ENCODE data around the gene EIF4G1.

EIF4G1 gene

DNA sequence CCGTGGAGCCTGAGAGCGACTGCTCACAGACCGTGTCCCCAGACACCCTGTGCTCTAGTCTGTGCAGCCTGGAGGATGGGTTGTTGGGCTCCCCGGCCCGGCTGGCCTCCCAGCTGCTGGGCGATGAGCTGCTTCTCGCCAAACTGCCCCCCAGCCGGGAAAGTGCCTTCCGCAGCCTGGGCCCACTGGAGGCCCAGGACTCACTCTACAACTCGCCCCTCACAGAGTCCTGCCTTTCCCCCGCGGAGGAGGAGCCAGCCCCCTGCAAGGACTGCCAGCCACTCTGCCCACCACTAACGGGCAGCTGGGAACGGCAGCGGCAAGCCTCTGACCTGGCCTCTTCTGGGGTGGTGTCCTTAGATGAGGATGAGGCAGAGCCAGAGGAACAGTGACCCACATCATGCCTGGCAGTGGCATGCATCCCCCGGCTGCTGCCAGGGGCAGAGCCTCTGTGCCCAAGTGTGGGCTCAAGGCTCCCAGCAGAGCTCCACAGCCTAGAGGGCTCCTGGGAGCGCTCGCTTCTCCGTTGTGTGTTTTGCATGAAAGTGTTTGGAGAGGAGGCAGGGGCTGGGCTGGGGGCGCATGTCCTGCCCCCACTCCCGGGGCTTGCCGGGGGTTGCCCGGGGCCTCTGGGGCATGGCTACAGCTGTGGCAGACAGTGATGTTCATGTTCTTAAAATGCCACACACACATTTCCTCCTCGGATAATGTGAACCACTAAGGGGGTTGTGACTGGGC, 30.3 kb downstream of the EIF4G1 start:
- no peak for DNase-seq (ENCODE audit: low read depth)
- TF ChIP-seq, protein P1, sequence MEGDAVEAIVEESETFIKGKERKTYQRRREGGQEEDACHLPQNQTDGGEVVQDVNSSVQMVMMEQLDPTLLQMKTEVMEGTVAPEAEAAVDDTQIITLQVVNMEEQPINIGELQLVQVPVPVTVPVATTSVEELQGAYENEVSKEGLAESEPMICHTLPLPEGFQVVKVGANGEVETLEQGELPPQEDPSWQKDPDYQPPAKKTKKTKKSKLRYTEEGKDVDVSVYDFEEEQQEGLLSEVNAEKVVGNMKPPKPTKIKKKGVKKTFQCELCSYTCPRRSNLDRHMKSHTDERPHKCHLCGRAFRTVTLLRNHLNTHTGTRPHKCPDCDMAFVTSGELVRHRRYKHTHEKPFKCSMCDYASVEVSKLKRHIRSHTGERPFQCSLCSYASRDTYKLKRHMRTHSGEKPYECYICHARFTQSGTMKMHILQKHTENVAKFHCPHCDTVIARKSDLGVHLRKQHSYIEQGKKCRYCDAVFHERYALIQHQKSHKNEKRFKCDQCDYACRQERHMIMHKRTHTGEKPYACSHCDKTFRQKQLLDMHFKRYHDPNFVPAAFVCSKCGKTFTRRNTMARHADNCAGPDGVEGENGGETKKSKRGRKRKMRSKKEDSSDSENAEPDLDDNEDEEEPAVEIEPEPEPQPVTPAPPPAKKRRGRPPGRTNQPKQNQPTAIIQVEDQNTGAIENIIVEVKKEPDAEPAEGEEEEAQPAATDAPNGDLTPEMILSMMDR (IDR thresholded peaks at IDR 0.05; ENCODE audit: control insufficient read depth, extremely low read depth, insufficient read depth) = no peak
- no peak overlapping the region for H3K4me3 ChIP-seq (ENCODE audit: low read depth, low read length)

DNA sequence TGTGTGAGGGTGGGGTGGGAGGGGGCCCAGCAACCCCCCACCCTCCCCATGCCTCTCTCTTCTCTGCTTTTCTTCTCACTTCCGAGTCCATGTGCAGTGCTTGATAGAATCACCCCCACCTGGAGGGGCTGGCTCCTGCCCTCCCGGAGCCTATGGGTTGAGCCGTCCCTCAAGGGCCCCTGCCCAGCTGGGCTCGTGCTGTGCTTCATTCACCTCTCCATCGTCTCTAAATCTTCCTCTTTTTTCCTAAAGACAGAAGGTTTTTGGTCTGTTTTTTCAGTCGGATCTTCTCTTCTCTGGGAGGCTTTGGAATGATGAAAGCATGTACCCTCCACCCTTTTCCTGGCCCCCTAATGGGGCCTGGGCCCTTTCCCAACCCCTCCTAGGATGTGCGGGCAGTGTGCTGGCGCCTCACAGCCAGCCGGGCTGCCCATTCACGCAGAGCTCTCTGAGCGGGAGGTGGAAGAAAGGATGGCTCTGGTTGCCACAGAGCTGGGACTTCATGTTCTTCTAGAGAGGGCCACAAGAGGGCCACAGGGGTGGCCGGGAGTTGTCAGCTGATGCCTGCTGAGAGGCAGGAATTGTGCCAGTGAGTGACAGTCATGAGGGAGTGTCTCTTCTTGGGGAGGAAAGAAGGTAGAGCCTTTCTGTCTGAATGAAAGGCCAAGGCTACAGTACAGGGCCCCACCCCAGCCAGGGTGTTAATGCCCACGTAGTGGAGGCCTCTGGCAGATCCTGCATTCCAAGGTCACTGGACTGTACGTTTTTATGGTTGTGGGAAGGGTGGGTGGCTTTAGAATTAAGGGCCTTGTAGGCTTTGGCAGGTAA, 31.1 kb downstream of the EIF4G1 start:
- DNase-seq (ENCODE audit: low read depth) = peak; percentile 85
- TF ChIP-seq, protein P1 (IDR thresholded peaks at IDR 0.05; ENCODE audit: control insufficient read depth, extremely low read depth, insufficient read depth) = peak; percentile 62
- H3K4me3 ChIP-seq (ENCODE audit: low read depth, low read length) = no peak overlapping the region

DNA sequence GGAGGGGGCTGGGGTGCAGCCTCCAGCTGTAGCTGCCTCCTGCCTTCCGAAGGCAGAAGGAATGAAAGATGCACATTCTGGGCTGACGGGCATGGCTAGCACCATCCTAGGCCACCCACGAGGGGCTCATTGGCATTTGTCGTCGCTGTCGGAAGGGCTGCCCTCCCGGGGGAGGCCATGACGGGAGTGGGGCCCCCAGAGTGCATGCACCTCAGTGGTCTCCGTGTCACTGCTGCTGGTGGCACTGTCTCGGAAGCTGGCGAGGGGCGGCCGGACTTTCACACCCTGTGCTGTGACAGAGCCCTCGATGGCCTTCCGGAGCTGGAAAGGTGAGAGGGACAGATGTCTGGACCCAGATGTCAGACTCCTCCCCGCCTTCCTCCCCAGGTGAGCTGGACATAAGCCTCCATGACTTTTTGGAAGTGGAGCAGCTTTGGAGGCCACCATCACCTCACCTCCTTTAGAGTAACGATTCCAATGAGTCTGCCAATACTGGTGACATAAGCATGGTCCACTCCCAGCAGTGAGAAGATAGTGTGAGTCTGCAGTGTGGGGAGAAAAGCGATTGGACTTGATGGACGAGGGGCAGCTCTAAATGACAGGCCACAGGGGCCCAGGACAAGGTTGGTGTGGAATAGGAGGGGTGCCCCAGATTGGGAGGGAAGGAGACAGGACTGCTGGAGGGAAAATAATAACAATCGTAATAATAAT, 32.2 kb downstream of the EIF4G1 start:
- TF ChIP-seq, protein P1 (IDR thresholded peaks at IDR 0.05; ENCODE audit: control insufficient read depth, extremely low read depth, insufficient read depth) = no peak
- DNase-seq (ENCODE audit: low read depth) = no peak
- no peak overlapping the region for H3K4me3 ChIP-seq (ENCODE audit: low read depth, low read length)

DNA sequence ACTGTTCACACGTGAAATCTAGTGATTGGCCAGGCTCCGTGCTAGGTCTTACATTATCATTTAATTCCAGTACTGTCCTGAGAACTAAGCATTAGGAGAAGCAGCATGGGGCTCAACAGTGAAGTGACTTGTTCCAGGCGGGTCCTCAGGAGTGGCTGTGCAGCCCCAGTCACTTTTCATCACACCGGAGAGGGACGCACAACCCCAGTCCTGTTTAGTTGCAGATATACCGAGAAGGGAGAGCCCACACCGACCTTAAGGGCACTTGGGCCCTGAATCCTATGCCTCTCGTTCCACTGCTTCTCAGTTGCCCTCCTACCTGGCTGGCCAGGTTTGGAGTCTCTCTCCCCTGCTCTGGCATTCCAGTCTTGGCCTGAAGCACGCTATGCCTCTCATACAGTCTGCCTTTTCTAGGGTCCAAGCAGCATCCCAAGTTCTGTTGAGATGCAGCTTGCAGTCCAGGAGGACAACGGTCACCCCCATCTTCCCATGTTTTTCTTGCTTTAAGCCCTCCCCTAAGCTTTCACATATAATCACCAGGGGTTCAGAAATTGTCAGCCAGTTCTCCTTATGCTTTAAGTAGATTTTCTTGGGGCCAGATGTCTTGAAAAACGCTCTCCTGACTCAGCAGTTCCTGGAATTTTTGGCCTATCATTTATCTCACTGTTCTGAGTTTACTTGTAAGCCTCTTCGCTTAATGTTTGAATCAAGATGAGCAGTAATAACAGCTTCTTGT, 33.1 kb downstream of the EIF4G1 start:
- TF ChIP-seq, protein P1 (IDR thresholded peaks at IDR 0.05; ENCODE audit: control insufficient read depth, extremely low read depth, insufficient read depth) = no peak
- no peak for DNase-seq (ENCODE audit: low read depth)
- H3K4me3 ChIP-seq (ENCODE audit: low read depth, low read length) = no peak overlapping the region

DNA sequence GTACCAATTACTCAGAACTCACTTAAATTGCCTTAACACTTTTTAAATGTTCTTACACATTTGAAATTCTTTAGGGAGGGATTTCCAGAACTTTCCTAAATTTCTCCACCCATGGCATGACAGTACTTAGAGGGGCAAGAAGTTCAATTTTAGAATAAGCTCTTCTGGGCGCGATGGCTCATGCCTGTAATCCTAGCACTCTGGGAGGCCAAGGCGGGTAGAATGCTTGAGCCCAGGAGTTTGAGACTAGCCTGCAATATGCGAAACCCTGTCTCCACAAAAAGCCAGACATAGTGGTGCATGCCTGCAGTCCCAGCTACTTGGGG, 33.6 kb downstream of the EIF4G1 start:
- TF ChIP-seq, protein P1 (IDR thresholded peaks at IDR 0.05; ENCODE audit: control insufficient read depth, extremely low read depth, insufficient read depth) = no peak
- no peak for DNase-seq (ENCODE audit: low read depth)
- no peak overlapping the region for H3K4me3 ChIP-seq (ENCODE audit: low read depth, low read length)
